ENCODE data around the gene FGD4.

FGD4 gene

DNA sequence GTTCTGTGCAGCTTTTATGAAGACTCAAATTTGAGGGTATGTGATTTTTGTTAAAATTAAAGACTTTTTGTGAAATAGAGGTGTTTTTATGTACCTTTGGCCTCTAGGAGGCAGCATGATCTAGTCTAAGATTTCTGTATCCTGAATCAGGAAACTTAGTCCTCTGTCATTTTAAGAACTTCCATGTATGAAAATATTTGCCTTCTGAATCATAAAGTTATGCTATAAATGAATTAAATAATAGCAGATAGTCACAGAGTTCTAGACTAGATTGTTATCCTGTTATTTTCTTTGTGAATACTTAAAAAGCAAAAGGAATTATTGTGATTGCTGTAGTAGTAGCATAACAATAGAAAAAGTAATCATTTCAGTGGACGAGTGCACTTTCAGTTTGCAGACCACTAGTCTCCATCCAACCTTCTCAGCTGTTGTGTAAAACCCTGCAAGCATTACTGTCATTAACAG is 56.3 kb downstream of the FGD4 start:
- no peaks in the 10 kb centered on the region for H3K9me3 ChIP-seq (ENCODE audit: insufficient read depth, low read length, severe bottlenecking)

DNA sequence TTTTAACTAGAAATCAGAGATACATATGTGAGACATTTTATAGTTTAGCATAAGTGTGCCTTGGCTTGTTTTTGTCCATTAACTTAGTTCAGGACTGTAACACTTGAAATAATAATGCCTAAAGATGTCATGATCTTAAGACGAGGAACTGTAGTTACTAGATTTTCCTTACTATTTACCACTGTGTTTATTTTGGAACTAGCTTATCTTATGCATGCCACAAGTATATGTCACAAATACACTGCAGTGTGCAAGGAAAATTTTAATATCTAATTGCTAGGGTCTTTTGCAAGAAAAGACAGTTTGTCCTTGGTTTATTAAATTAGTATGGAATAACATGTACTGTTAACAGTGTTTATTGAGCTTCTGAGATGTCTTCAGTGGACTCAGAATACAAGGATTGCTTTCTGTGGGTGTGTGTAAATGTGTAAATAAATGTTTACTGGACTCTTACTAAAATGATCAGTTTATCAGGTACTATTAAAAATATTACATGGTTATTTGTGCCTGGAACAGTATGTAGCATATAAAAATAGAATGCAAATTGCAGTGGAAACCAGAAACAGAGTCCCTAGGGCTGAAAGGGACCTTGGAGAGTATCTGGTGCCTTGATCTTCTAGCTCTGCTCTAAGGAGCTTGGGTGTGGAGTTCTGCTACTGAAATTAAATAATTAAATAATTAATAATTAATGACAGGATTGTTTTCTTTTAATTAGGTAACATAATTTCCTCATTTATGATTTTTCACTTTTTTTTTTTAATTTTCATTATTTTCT is 58.1 kb downstream of the FGD4 start:
- DNase-seq (no peak), ATAC-seq (ENCODE audit: insufficient read depth, low read depth) (no peak)
- Histone ChIP-seq H3K4me3 (ENCODE audit: low read depth in 1 of 2, low read length in 2 of 2) (no peak overlapping the region), H3K79me2 (ENCODE audit: insufficient read depth, low read length) (no peaks in the 10 kb centered on the region), H3K9me3 (ENCODE audit: insufficient read depth, low read length, severe bottlenecking) (no peaks in the 10 kb centered on the region), H3K27ac (ENCODE audit: low read length) (no peak overlapping the region), H4K20me1 (ENCODE audit: insufficient read depth, low read length) (no peaks in the 10 kb centered on the region), H3K36me3 (ENCODE audit: insufficient read depth, low read length) (no peaks in the 10 kb centered on the region), H3K9ac (ENCODE audit: low read depth, low read length) (no peak overlapping the region), H3K4me2 (ENCODE audit: insufficient read depth, low read length) (no peak overlapping the region), H2AFZ (ENCODE audit: low read depth, low read length) (no peak overlapping the region), H3K4me1 (ENCODE audit: insufficient read depth, low read length) (no peaks in the 10 kb centered on the region), H3K27me3 (ENCODE audit: insufficient read depth, low read length, poor library complexity) (no peaks in the 10 kb centered on the region)
- TF ChIP-seq, protein P1, sequence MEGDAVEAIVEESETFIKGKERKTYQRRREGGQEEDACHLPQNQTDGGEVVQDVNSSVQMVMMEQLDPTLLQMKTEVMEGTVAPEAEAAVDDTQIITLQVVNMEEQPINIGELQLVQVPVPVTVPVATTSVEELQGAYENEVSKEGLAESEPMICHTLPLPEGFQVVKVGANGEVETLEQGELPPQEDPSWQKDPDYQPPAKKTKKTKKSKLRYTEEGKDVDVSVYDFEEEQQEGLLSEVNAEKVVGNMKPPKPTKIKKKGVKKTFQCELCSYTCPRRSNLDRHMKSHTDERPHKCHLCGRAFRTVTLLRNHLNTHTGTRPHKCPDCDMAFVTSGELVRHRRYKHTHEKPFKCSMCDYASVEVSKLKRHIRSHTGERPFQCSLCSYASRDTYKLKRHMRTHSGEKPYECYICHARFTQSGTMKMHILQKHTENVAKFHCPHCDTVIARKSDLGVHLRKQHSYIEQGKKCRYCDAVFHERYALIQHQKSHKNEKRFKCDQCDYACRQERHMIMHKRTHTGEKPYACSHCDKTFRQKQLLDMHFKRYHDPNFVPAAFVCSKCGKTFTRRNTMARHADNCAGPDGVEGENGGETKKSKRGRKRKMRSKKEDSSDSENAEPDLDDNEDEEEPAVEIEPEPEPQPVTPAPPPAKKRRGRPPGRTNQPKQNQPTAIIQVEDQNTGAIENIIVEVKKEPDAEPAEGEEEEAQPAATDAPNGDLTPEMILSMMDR (IDR thresholded peaks at IDR 0.05; ENCODE audit: borderline replicate concordance, extremely low read depth, low read length, poor library complexity, severe bottlenecking) = no peak
- no peak for TF ChIP-seq EZH2 (IDR thresholded peaks at IDR 0.05; ENCODE audit: borderline replicate concordance, low read depth, low read length, severe bottlenecking)

More for the DNA sequence above, 56.3 kb downstream of the FGD4 start:
- Histone ChIP-seq H3K9ac (ENCODE audit: low read depth, low read length) (no peak overlapping the region), H3K27ac (ENCODE audit: low read length) (no peak overlapping the region), H3K79me2 (ENCODE audit: insufficient read depth, low read length) (no peaks in the 10 kb centered on the region), H3K27me3 (ENCODE audit: insufficient read depth, low read length, poor library complexity) (no peaks in the 10 kb centered on the region), H3K4me2 (ENCODE audit: insufficient read depth, low read length) (no peak overlapping the region), H4K20me1 (ENCODE audit: insufficient read depth, low read length) (no peaks in the 10 kb centered on the region), H3K4me1 (ENCODE audit: insufficient read depth, low read length) (no peaks in the 10 kb centered on the region), H3K36me3 (ENCODE audit: insufficient read depth, low read length) (no peaks in the 10 kb centered on the region), H3K4me3 (ENCODE audit: low read depth in 1 of 2, low read length in 2 of 2) (no peak overlapping the region), H2AFZ (ENCODE audit: low read depth, low read length) (no peak overlapping the region)
- DNase-seq (no peak), ATAC-seq (ENCODE audit: insufficient read depth, low read depth) (peak; percentile 39; the same call in 1 of the 3 replicates)
- TF ChIP-seq, protein P1 (IDR thresholded peaks at IDR 0.05; ENCODE audit: borderline replicate concordance, extremely low read depth, low read length, poor library complexity, severe bottlenecking) = peak; percentile 70
- TF ChIP-seq EZH2 (IDR thresholded peaks at IDR 0.05; ENCODE audit: borderline replicate concordance, low read depth, low read length, severe bottlenecking) = no peak

DNA sequence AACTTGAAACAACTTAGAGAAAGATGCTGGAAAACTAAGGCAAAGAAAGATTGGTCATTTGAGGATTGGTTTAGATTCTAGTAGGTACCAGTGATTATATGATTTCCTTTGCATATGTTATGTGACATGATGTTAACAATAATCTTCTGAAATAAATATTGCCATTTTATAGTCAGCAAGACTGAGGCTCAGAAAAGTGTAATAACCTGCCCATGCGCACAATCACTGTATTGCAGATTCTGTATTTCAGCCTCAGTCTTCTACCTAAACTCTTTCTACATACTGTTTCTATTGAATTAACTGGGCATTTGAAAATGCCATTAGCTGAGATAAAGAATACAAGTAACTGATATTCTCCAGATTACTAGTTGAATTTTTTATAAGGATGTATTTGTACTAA is 61.3 kb downstream of the FGD4 start:
- DNase-seq (no peak), ATAC-seq (ENCODE audit: insufficient read depth, low read depth) (no peak)
- no peak overlapping the region for H3K9ac ChIP-seq (ENCODE audit: low read depth, low read length)
- no peaks in the 10 kb centered on the region for H3K4me1 ChIP-seq (ENCODE audit: insufficient read depth, low read length)
- no peaks in the 10 kb centered on the region for H3K79me2 ChIP-seq (ENCODE audit: insufficient read depth, low read length)
- no peaks in the 10 kb centered on the region for H3K27me3 ChIP-seq (ENCODE audit: insufficient read depth, low read length, poor library complexity)
- no peak overlapping the region for H3K4me3 ChIP-seq (ENCODE audit: low read depth in 1 of 2, low read length in 2 of 2)
- H4K20me1 ChIP-seq (ENCODE audit: insufficient read depth, low read length) = no peaks in the 10 kb centered on the region
- TF ChIP-seq, protein P1 (IDR thresholded peaks at IDR 0.05; ENCODE audit: borderline replicate concordance, extremely low read depth, low read length, poor library complexity, severe bottlenecking) = no peak
- TF ChIP-seq EZH2 (IDR thresholded peaks at IDR 0.05; ENCODE audit: borderline replicate concordance, low read depth, low read length, severe bottlenecking) = no peak
- H2AFZ ChIP-seq (ENCODE audit: low read depth, low read length) = no peak overlapping the region
- H3K9me3 ChIP-seq (ENCODE audit: insufficient read depth, low read length, severe bottlenecking) = no peaks in the 10 kb centered on the region
- H3K27ac ChIP-seq (ENCODE audit: low read length) = no peak overlapping the region
- H3K4me2 ChIP-seq (ENCODE audit: insufficient read depth, low read length) = no peak overlapping the region
- H3K36me3 ChIP-seq (ENCODE audit: insufficient read depth, low read length) = no peaks in the 10 kb centered on the region
